HEK293T (cell line): ENCODE data around the gene APP.

Source experiments
- CTCF ChIA-PET: fragments of 350-600 bp; formaldehyde crosslinking; extraction: SDS; loops from one replicate; lab custom pipeline; 2021; ENCODE audit warnings: antibody characterized with exemption, inconsistent platforms; lab: Yijun Ruan, JAX
- POLR2A ChIA-PET: fragments of 350-600 bp; formaldehyde crosslinking; extraction: SDS; loops from one replicate; lab custom pipeline; 2020; ENCODE audit warnings: antibody characterized with exemption, inconsistent platforms; lab: Yijun Ruan, JAX
- DNase-seq: peaks from one replicate; pipeline ENCODE4 v3.0.0; 2012; ENCODE audit warnings: mixed read lengths; ENCODE audit errors: extremely low spot score
- ARNT ChIP-seq: fragments of 450-650 bp; IDR thresholded peaks from 2 replicates; pipeline ENCODE4 v1.6.1; 2017; ENCODE audit warnings: mild to moderate bottlenecking
- BHLHE40 ChIP-seq: fragments of 450-650 bp; IDR thresholded peaks from 2 replicates; pipeline ENCODE4 v1.6.1; 2016; ENCODE audit warnings: mild to moderate bottlenecking, moderate library complexity, borderline replicate concordance
- CTBP1 ChIP-seq: fragments of 450-650 bp; IDR thresholded peaks from 2 replicates; pipeline ENCODE4 v1.6.1; 2016; ENCODE audit warnings: borderline replicate concordance
- ELF4 ChIP-seq: fragments of 450-650 bp; IDR thresholded peaks from 2 replicates; pipeline ENCODE4 v1.6.1; 2017; ENCODE audit warnings: antibody characterized with exemption
- FOXA1 ChIP-seq: fragments of 450-650 bp; IDR thresholded peaks from 2 replicates; pipeline ENCODE4 v1.6.1; 2016; ENCODE audit warnings: mild to moderate bottlenecking
- FOXK2 ChIP-seq: fragments of 450-650 bp; IDR thresholded peaks from 2 replicates; pipeline ENCODE4 v1.6.1; 2016; ENCODE audit warnings: mild to moderate bottlenecking
- FOXM1 ChIP-seq: fragments of 450-650 bp; IDR thresholded peaks from 2 replicates; pipeline ENCODE4 v1.6.1; 2017; ENCODE audit warnings: mild to moderate bottlenecking, borderline replicate concordance
- HDGF ChIP-seq: fragments of 450-650 bp; IDR thresholded peaks from 2 replicates; pipeline ENCODE4 v1.6.1; 2017; ENCODE audit warnings: antibody characterized with exemption, borderline replicate concordance
- L3MBTL2 ChIP-seq: fragments of 450-650 bp; conservative IDR thresholded peaks from 2 replicates; pipeline ENCODE4 v1.6.1; 2016; ENCODE audit warnings: mild to moderate bottlenecking
- LEF1 ChIP-seq: fragments of 450-650 bp; IDR thresholded peaks from 2 replicates; pipeline ENCODE4 v1.6.1; 2017; ENCODE audit warnings: mild to moderate bottlenecking, borderline replicate concordance
- NFRKB ChIP-seq: fragments of 450-650 bp; IDR thresholded peaks from 2 replicates; pipeline ENCODE4 v1.6.1; 2016; ENCODE audit warnings: mild to moderate bottlenecking, moderate library complexity
- SP1 ChIP-seq: fragments of 450-650 bp; IDR thresholded peaks from 2 replicates; pipeline ENCODE4 v1.6.1; 2017
- SUZ12 ChIP-seq: fragments of 450-650 bp; IDR thresholded peaks from 2 replicates; pipeline ENCODE4 v1.6.1; 2016; ENCODE audit warnings: mild to moderate bottlenecking
- TARDBP ChIP-seq: fragments of 450-650 bp; IDR thresholded peaks from 2 replicates; pipeline ENCODE4 v1.6.1; 2016
- ZNF384 ChIP-seq: fragments of 450-650 bp; IDR thresholded peaks from 2 replicates; pipeline ENCODE4 v1.6.1; 2016
- TF ChIP-seq, protein P1 (sequence below): fragments of 450-650 bp; IDR thresholded peaks from 2 replicates; pipeline ENCODE4 v1.6.1; 2016

APP gene

DNA sequence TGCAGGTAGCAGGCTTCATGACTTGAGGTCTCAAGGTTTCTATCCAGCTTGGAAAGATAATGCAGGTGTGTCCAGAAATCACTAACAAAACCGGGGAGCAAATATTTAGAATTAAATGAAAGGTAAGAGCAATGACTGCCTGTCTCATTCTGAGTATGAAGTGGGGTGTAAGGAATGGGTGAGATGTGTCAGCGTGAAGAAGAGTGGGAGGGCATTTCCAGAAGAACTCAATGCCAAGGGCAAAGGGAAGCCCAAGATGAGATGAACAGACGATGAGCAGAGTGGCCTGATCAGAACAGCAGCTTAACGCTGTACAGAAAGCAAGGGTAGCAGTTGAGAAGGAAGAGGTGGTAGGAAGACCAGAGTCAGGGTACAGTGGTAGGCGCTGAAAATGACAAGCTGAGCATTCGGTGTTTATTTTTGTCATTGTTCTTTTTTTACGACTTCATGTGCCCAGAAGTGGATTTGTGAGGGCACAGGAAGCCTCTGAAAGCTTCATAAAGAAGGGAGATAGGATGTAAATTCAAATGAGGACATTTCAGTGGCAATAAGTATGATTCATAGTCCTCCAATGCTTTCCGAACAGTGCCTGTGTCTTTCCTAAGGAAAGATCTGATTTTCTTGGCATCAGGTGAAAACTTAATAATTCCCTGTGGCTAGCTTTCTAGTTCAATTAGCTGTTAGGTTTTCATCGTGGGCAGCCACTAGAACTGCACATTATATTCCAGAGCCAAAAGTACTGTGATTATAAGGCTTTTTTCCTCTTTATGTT lies 190.5 kb downstream of the APP start:
- TF ChIP-seq ZNF384 = no peak
- no peak for TF ChIP-seq TARDBP
- TF ChIP-seq, protein P1, sequence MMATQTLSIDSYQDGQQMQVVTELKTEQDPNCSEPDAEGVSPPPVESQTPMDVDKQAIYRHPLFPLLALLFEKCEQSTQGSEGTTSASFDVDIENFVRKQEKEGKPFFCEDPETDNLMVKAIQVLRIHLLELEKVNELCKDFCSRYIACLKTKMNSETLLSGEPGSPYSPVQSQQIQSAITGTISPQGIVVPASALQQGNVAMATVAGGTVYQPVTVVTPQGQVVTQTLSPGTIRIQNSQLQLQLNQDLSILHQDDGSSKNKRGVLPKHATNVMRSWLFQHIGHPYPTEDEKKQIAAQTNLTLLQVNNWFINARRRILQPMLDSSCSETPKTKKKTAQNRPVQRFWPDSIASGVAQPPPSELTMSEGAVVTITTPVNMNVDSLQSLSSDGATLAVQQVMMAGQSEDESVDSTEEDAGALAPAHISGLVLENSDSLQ = no peak
- TF ChIP-seq FOXK2 = no peak
- no peak for TF ChIP-seq BHLHE40
- no peak for TF ChIP-seq ARNT
- no peak for TF ChIP-seq ELF4
- no peak for TF ChIP-seq FOXA1
- no peak for TF ChIP-seq LEF1
- TF ChIP-seq NFRKB = no peak
- no peak for TF ChIP-seq SP1
- TF ChIP-seq FOXM1 = no peak
- TF ChIP-seq HDGF = no peak
- no peak for TF ChIP-seq CTBP1
- TF ChIP-seq L3MBTL2 = no peak
- no peak for TF ChIP-seq SUZ12
- ChIA-PET POLR2A (no interaction called here), CTCF (no interaction called here)
- DNase-seq = no peak

DNA sequence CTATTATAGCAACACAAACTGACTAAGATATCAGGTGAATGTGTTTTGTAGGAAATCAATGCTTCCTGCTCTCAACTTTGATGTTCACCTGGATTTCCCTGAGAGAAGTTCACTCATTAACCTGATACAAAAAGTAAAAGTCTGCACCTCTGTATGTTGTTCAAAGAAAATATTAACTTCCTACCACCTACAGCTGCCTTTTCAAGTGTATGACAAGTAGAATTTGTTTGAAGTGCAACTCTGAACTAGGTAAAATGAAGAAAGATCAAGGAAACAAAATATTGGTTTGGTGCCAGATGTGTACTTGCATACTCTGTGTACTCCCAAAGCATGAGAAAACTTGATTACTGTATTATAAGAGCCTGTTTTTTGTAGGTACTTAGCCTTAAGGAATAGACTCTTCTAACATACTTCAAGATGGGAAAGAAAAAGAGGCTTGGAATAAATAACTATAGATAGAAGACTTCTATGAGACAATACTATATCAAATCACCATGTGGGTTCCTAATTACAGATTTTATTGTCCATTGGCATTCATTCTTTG lies 193.4 kb downstream of the APP start:
- POLR2A ChIA-PET = no interaction called here
- no peak for TF ChIP-seq BHLHE40
- no peak for TF ChIP-seq NFRKB
- no peak for TF ChIP-seq HDGF
- TF ChIP-seq SUZ12 = no peak
- TF ChIP-seq FOXK2 = no peak
- TF ChIP-seq, protein P1 = no peak
- no peak for TF ChIP-seq ZNF384
- TF ChIP-seq TARDBP = no peak
- no peak for TF ChIP-seq CTBP1
- no peak for TF ChIP-seq L3MBTL2
- TF ChIP-seq SP1 = no peak
- no peak for TF ChIP-seq FOXA1
- TF ChIP-seq LEF1 = no peak
- no peak for TF ChIP-seq ELF4
- no peak for TF ChIP-seq FOXM1
- no peak for TF ChIP-seq ARNT
- CTCF ChIA-PET = no interaction called here
- no peak for DNase-seq

DNA sequence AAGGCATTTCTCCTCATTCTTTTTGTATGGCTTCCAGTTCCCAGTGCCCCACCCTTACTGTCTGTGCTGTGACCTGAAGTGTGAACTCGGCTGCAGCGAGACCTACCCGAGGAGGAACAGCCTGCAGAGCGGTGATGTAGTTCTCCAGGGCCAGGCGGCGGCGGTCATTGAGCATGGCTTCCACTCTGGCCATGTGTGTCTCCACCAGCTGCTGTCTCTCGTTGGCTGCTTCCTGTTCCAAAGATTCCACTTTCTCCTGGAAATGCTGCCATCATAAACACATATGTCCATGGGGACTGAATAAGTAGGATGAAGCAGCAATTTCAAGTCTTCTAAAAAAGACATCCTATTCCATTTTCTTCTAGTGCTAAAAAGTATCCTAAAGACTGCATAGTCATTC lies 195.6 kb downstream of the APP start:
- CTCF ChIA-PET = no interaction called here
- TF ChIP-seq LEF1 (no peak), SP1 (no peak)
- POLR2A ChIA-PET = no interaction called here
- no peak for DNase-seq

DNA sequence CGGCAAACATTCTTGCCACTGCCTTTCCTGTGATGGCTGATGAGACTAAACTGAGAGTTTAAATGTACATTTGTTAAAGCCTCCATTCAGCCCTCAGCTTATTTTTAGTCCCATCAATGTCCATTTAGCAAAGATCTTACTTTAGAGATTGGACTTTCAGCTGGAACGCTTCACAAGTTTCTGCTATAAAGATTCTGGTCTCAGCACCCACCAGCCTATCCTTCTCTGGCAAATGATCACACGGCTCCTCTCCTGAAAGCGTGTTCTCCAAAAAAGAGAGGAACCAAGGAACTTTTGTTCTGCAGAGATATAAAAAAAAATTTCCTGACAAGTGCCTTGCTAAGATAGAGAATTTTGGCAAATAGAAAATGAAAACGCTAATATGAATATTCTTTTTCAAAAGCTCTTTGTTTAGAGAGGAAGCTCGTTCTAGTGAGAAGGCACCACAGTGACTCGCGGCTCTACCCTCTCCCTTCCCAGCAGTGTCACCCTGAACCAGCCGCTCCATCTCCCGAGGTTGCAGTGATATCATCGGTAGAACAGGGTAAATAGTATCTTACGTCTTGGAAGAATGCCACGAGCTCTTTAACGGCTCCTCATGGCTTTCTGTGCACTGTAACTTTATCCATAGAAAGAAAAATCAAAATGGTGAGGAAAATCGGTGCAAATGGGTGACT lies 200.2 kb downstream of the APP start:
- DNase-seq = no peak
- TF ChIP-seq TARDBP = no peak
- ChIA-PET POLR2A (no interaction called here), CTCF (interaction anchor here (0.9 kb wide), 1 partner anchor 199 kb away, joined by 3 read pairs; no protein-coding TSS in a partner anchor)

DNA sequence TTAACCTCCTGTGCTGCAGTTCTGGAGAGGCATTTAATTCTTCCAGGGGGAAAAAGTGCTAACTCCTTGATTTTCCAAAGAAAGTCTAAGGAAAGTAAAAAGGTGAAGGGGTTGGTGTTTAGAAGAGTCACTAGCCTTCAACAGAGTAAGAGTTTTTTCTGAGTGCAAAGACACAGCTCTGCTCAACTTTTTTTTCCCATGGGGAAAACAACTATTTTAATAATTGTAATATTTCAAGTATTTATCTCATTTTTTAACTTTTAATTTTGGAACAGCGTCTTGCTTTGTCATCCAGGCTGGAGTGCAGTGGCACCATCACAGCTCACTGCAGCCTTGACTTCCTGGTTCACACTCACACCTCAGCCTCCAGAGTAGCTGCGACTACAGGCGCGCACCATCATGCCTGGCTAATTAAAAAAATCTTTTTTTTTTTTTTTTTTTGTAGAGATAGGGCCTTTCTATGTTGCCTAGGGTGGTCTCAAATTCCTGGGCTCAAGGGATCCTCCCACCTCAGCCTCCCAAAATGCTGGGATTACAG lies 202.6 kb downstream of the APP start:
- TF ChIP-seq LEF1 (no peak), FOXA1 (no peak)
- no peak for DNase-seq
- CTCF ChIA-PET = no interaction called here
- POLR2A ChIA-PET = no interaction called here

DNA sequence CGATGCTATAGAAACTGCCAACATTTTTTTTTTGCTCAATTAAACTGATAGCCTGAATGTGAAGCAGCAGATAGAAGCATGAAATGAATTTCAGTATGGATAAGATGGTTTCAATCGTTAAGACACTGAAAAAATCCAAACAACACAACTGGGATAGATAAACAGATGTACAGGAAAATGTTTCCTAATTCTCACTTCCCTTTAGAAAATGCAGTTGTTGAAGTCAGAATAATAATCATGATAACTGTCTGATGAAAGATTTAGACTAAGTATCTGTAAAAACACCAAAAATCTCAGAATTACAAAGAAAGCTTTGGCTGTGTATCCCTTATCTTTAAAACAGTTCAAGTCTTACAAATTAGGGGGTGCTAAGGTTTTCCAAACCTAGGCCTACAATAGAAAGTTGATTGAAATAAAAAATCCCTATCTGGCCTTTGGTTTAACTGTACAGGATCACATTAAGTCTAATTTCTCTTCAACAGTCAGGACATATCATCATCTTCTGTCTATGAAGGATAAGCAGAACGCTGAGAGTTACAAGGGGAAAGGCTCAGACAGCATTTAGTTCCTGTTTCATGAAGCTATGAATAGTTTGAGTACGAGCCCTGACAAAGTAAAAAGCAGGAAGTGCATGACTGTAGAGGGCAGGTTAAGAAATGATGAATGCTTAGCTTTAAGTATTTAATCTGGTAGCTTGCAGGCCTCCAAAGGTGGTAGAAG lies 203.2 kb downstream of the APP start:
- POLR2A ChIA-PET = no interaction called here
- CTCF ChIA-PET = no interaction called here
- TF ChIP-seq, protein P1 = no peak
- TF ChIP-seq FOXK2 (no peak), CTBP1 (no peak), SP1 (no peak), LEF1 (no peak), TARDBP (no peak), FOXA1 (no peak), L3MBTL2 (no peak), SUZ12 (no peak), ARNT (no peak), ELF4 (no peak), FOXM1 (no peak), NFRKB (no peak), BHLHE40 (no peak), HDGF (no peak), ZNF384 (no peak)
- DNase-seq = no peak
